Measurements from ENCODE around the gene RFWD3. TPM values are rescaled to one million over a fixed set of nuclear protein-coding genes. Genes with fewer than 3 reads are reported as not detected.

The RFWD3 gene
- total and polyA plus RNA-seq, 3 donors from 2014 or later = 57.2 to 100 (median 66.8) TPM

DNA sequence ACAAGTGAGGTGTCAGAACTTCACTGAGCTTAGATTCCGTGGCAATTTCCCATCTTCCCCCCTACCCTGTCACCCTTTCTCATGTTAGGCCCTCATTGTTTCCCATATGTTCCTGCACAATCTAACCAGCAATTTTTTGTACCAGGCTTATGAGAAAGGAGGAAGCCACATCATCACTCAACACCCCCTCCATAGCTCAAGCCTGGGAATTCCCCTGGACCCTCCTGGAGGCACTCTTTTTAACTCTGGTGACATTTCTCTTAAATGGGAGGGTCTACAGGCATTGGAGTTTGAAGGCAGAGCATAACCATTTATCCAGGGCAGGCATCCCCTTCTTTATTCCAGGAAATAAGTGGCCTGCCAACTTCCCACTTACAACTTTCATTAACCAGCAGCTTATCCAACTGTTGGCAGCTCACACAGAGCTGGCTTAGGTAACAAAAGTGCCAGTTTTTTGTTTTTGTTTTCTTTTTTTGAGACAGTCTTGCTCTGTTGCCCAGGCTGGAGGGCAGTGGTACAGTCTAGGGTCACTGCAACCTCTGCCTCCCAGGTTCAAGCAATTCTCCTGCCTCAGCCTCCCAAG, 49.4 kb downstream of the RFWD3 start:
- no peak for DNase-seq
- TF ChIP-seq, protein P1, sequence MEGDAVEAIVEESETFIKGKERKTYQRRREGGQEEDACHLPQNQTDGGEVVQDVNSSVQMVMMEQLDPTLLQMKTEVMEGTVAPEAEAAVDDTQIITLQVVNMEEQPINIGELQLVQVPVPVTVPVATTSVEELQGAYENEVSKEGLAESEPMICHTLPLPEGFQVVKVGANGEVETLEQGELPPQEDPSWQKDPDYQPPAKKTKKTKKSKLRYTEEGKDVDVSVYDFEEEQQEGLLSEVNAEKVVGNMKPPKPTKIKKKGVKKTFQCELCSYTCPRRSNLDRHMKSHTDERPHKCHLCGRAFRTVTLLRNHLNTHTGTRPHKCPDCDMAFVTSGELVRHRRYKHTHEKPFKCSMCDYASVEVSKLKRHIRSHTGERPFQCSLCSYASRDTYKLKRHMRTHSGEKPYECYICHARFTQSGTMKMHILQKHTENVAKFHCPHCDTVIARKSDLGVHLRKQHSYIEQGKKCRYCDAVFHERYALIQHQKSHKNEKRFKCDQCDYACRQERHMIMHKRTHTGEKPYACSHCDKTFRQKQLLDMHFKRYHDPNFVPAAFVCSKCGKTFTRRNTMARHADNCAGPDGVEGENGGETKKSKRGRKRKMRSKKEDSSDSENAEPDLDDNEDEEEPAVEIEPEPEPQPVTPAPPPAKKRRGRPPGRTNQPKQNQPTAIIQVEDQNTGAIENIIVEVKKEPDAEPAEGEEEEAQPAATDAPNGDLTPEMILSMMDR (IDR thresholded peaks at IDR 0.05) = no peak
- TF ChIP-seq POLR2A (IDR thresholded peaks at IDR 0.05) = no peak
- intact Hi-C loops (cut with DNase I; ENCODE audit: low total_unique reads) = no loop called here
- Histone ChIP-seq H3K27ac (no peak overlapping the region), H3K36me3 (ENCODE audit: low read depth, missing control alignments) (no peaks in the 10 kb centered on the region), H3K27me3 (no peaks in the 10 kb centered on the region), H3K4me1 (no peaks in the 10 kb centered on the region), H3K9me3 (no peaks in the 10 kb centered on the region), H3K4me3 (no peak overlapping the region)
- WGBS, 2 donors = 96 to 100% methylated on average over 1 of the region's 1 CpG

DNA sequence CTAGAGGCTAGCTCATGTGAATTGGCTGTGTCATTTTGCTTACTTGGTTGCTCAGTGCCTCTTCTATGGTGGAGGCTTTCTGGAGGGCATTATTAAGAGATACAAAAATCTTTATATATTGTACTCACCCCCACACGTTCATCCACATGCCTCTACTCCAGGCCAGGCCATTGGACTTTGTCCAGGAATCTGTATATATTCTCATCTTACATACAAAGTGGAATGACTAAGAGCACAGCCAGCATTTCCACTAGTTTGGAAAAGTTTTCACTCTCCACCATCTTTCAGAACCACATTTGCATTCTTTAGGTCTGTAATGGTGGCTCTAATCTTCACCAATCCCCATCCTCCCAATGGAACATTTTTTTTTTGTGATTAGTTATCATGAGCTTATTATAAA, 55.0 kb downstream of the RFWD3 start:
- WGBS, 2 donors = 70 to 91% methylated on average over 1 of the region's 1 CpG
- H3K4me3 ChIP-seq = no peak overlapping the region
- no peak for DNase-seq
- H3K27me3 ChIP-seq = no peaks in the 10 kb centered on the region
- no peak for TF ChIP-seq POLR2A (IDR thresholded peaks at IDR 0.05)
- TF ChIP-seq, protein P1 (IDR thresholded peaks at IDR 0.05) = no peak
- no peaks in the 10 kb centered on the region for H3K9me3 ChIP-seq
- H3K36me3 ChIP-seq (ENCODE audit: low read depth, missing control alignments) = no peaks in the 10 kb centered on the region
- H3K4me1 ChIP-seq = no peaks in the 10 kb centered on the region
- intact Hi-C loops (cut with DNase I; ENCODE audit: low total_unique reads) = no loop called here
- no peak overlapping the region for H3K27ac ChIP-seq

DNA sequence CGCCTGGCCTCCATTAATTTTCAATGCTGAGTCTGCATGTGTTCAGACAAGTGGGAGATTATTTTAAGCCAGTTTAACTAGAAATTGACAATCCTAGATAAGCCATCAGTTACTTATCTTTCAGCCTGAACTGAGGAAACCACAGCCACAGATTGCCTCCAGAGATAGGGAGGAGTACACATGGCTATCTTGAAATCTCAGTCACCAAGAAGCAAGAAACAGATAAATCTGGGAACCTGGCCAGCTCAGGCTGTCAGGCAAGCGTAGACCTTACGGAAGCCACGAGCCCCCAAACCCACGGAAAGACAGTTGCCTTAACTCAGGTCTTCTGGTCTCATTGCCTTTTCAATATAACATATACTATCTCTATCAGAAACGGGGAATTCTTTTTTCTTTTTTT, 57.7 kb downstream of the RFWD3 start:
- TF ChIP-seq POLR2A (IDR thresholded peaks at IDR 0.05) = no peak
- TF ChIP-seq, protein P1 (IDR thresholded peaks at IDR 0.05) = no peak
- Histone ChIP-seq H3K9me3 (no peaks in the 10 kb centered on the region), H3K4me1 (peaks cover 12% of the 10 kb centered on the region), H3K36me3 (ENCODE audit: low read depth, missing control alignments) (no peaks in the 10 kb centered on the region), H3K27me3 (no peaks in the 10 kb centered on the region), H3K4me3 (no peak overlapping the region), H3K27ac (no peak overlapping the region)
- 84 to 87% methylated on average over 6 of the region's 6 CpGs for WGBS, 2 donors
- intact Hi-C loops (cut with DNase I; ENCODE audit: low total_unique reads) = no loop called here
- DNase-seq = no peak

DNA sequence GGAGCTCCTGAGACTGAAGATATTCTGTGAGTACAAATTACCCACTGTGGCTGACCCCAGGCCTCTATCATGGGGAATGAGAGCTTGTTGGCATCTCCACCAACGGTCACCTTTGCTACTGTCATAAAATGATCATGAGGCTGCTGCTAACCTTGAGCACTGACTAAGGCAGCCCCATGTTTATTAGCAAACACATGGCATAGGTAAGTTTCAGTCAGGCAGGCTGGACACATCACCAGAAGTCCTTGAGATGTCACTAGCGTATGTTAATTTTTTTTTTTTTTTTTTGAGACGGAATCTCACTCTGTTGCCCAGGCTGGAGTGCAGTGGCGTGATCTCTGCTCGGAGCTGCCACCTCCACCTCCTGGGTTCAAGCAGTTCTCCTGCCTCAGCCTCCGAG, 58.3 kb downstream of the RFWD3 start:
- Histone ChIP-seq H3K4me1 (peaks cover 15% of the 10 kb centered on the region), H3K27ac (no peak overlapping the region), H3K27me3 (no peaks in the 10 kb centered on the region), H3K36me3 (ENCODE audit: low read depth, missing control alignments) (no peaks in the 10 kb centered on the region), H3K4me3 (no peak overlapping the region), H3K9me3 (no peaks in the 10 kb centered on the region)
- no peak for DNase-seq
- TF ChIP-seq, protein P1 (IDR thresholded peaks at IDR 0.05) = no peak
- TF ChIP-seq POLR2A (IDR thresholded peaks at IDR 0.05) = no peak
- 74 to 87% methylated on average over 6 of the region's 6 CpGs for WGBS, 2 donors
- intact Hi-C loops (cut with DNase I; ENCODE audit: low total_unique reads) = no loop called here

DNA sequence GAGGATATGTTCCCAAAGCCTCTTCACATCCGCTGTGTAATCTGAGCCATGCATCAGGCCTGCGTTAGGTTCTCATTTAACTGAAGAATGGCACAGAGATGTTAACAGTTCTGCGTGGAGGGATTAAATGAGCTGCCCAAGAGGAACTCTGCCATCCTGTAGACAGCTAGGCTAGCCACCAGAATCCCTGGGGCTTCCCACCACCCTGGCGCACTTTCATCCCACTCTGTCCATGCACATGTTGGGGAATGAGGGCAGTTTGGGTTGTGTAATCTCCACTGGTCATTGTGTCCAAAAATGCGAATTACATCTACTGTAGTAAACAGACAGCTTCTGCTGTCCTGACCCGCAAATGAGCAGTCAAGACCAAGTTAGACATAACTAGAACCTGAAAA, 58.7 kb downstream of the RFWD3 start:
- no peaks in the 10 kb centered on the region for H3K9me3 ChIP-seq
- no peaks in the 10 kb centered on the region for H3K36me3 ChIP-seq (ENCODE audit: low read depth, missing control alignments)
- H3K27me3 ChIP-seq = no peaks in the 10 kb centered on the region
- WGBS, 2 donors = 55 to 66% methylated on average over 4 to 6 of the region's 6 CpGs
- intact Hi-C loops (cut with DNase I; ENCODE audit: low total_unique reads) = no loop called here
- no peak overlapping the region for H3K4me3 ChIP-seq
- no peak overlapping the region for H3K27ac ChIP-seq
- peaks cover 15% of the 10 kb centered on the region for H3K4me1 ChIP-seq
- no peak for DNase-seq
- TF ChIP-seq, protein P1 (IDR thresholded peaks at IDR 0.05) = no peak
- TF ChIP-seq POLR2A (IDR thresholded peaks at IDR 0.05) = no peak

All from testis (tissue), 3 donors.